SK-N-SH (cell line): ENCODE measurements around the gene RGS14. TPM values are rescaled to one million over a fixed set of nuclear protein-coding genes. Genes with fewer than 3 reads are reported as not detected.

Source experiments
- CTCF ChIA-PET: fragments of 300-600, 350-600 bp; formaldehyde crosslinking; extraction: SDS; loops from one replicate; lab custom pipeline; 2021; lab: Yijun Ruan, JAX
- POLR2A ChIA-PET: fragments of 350-600 bp; sonication (Branson Sonifier 250); formaldehyde crosslinking; extraction: SDS; loops from one replicate; lab custom pipeline; 2020; ENCODE audit warnings: antibody characterized with exemption, inconsistent platforms; lab: Yijun Ruan, JAX
- DNase-seq: peaks from one replicate; pipeline ENCODE4 v3.0.0; 2012
- H2AFZ ChIP-seq: fragments of 200-600 bp; sonication (generic); 2 replicates; pipeline ENCODE4 v1.8.1; 2016; ENCODE audit warnings: antibody characterized with exemption, mild to moderate bottlenecking, low read depth
- H3F3A ChIP-seq: fragments of 200-600 bp; sonication (generic); replicated peaks from 2 replicates; pipeline ENCODE3; 2016; ENCODE audit warnings: antibody characterized with exemption, mild to moderate bottlenecking; ENCODE audit not compliant: insufficient read depth
- H3K27ac ChIP-seq, 2 experiments: fragments of 200-500 bp in 1 of 2; fragments of 200-600 bp in 1 of 2; sonication (Bioruptor generic) in 1 of 2; sonication (generic), shearing (Covaris generic) in 1 of 2; 2 replicates each; pipeline versions ENCODE4 v1.5.1 to v1.6.1; 2014 to 2016; ENCODE audit warnings: low read depth in 2 of 2, inconsistent platforms in 1 of 2, low read length in 1 of 2, mild to moderate bottlenecking in 1 of 2, mixed read lengths in 1 of 2
- H3K27me3 ChIP-seq: fragments of 200-600 bp; sonication (generic), shearing (Covaris generic); 2 replicates; pipeline ENCODE4 v1.6.1; 2016; ENCODE audit warnings: mixed run types; ENCODE audit not compliant: insufficient read depth
- H3K36me3 ChIP-seq, 2 experiments: fragments of 200-500 bp in 1 of 2; fragments of 200-600 bp in 1 of 2; sonication (Bioruptor generic) in 1 of 2; sonication (generic) in 1 of 2; replicated peaks in 1 of 2; 2 replicates each; pipeline versions ENCODE3 to v1.5.1; 2014 to 2016; ENCODE audit warnings: low read length in 1 of 2, mild to moderate bottlenecking in 1 of 2; ENCODE audit not compliant: insufficient read depth in 2 of 2, control insufficient read depth in 1 of 2
- H3K4me1 ChIP-seq, 2 experiments: fragments of 200-500 bp in 1 of 2; fragments of 200-600 bp in 1 of 2; sonication (Bioruptor generic) in 1 of 2; sonication (generic), shearing (Covaris generic) in 1 of 2; 2 replicates each; pipeline versions ENCODE4 v1.5.1 to v1.6.1; 2014 to 2016; ENCODE audit warnings: low read depth in 1 of 2, low read length in 1 of 2, mixed run types in 1 of 2; ENCODE audit not compliant: insufficient read depth in 2 of 2, control insufficient read depth in 1 of 2
- H3K4me2 ChIP-seq: fragments of 200-600 bp; sonication (generic), shearing (Covaris generic); 2 replicates; pipeline ENCODE4 v1.6.1; 2017; ENCODE audit warnings: mixed run types
- H3K4me3 ChIP-seq, 2 experiments: fragments of 200-500 bp in 1 of 2; fragments of 200-600 bp in 1 of 2; sonication (Bioruptor generic) in 1 of 2; sonication (generic), shearing (Covaris generic) in 1 of 2; 2 replicates each; pipeline versions ENCODE4 v1.5.1 to v1.8.1; 2014 to 2016; ENCODE audit warnings: low read depth in 2 of 2, inconsistent platforms in 1 of 2, low read length in 1 of 2, mild to moderate bottlenecking in 1 of 2, mixed read lengths in 1 of 2, moderate library complexity in 1 of 2
- H3K79me2 ChIP-seq: fragments of 200-600 bp; sonication (generic); 2 replicates; pipeline ENCODE4 v1.8.1; 2017; ENCODE audit warnings: mild to moderate bottlenecking; ENCODE audit not compliant: insufficient read depth
- H3K9ac ChIP-seq: fragments of 200-600 bp; sonication (generic); 2 replicates; pipeline ENCODE4 v1.6.1; 2017; ENCODE audit warnings: mixed run types
- H3K9me2 ChIP-seq: fragments of 200-600 bp; sonication (generic); 2 replicates; pipeline ENCODE4 v1.6.1; 2017; ENCODE audit warnings: mixed run types
- H3K9me3 ChIP-seq: fragments of 200-600 bp; sonication (generic); 2 replicates; pipeline ENCODE4 v1.6.1; 2017; ENCODE audit warnings: mixed run types, mild to moderate bottlenecking, moderate library complexity
- H4K20me1 ChIP-seq: fragments of 200-600 bp; sonication (generic); 2 replicates; pipeline ENCODE4 v1.6.1; 2017; ENCODE audit warnings: mild to moderate bottlenecking, mixed run types; ENCODE audit not compliant: insufficient read depth
- CHD2 ChIP-seq: fragments of 150-350 bp; IDR thresholded peaks from 2 replicates; pipeline ENCODE4 v1.6.1; 2018; ENCODE audit warnings: low read length; ENCODE audit not compliant: partially characterized antibody
- FOXJ3 ChIP-seq: sonication (generic); formaldehyde crosslinking; IDR thresholded peaks from 2 replicates; pipeline ENCODE4 v1.5.1; 2020; ENCODE audit warnings: mild to moderate bottlenecking, missing genetic modification reagents
- MEF2A ChIP-seq: IDR thresholded peaks from 2 replicates; pipeline ENCODE4 v1.4.0; 2012; ENCODE audit warnings: low read depth, borderline replicate concordance
- MXI1 ChIP-seq: IDR thresholded peaks from 2 replicates; pipeline ENCODE4 v1.6.1; 2012; ENCODE audit warnings: mild to moderate bottlenecking, low read depth, low read length, improper control_type of control experiment
- POLR2AphosphoS5 ChIP-seq: IDR thresholded peaks from 2 replicates; pipeline ENCODE4 v1.6.1; 2012; ENCODE audit warnings: low read depth, low read length
- RCOR1 ChIP-seq: fragments of 150-350 bp; IDR thresholded peaks from 2 replicates; pipeline ENCODE4 v1.6.1; 2017; ENCODE audit warnings: antibody characterized with exemption, low read length
- REST ChIP-seq: IDR thresholded peaks from 2 replicates; pipeline ENCODE4 v1.6.1; 2012; ENCODE audit warnings: mild to moderate bottlenecking, low read depth, low read length, moderate library complexity
- SIN3A ChIP-seq: IDR thresholded peaks from 2 replicates; pipeline ENCODE4 v1.6.1; 2012; ENCODE audit warnings: low read depth, mild to moderate bottlenecking, low read length, moderate library complexity, borderline replicate concordance
- SMC3 ChIP-seq: IDR thresholded peaks from 2 replicates; pipeline ENCODE4 v1.6.1; 2012; ENCODE audit warnings: low read depth, low read length, improper control_type of control experiment
- YY1 ChIP-seq: IDR thresholded peaks from 2 replicates; pipeline ENCODE4 v1.4.0; 2012; ENCODE audit warnings: low read depth, mild to moderate bottlenecking
- WGBS: methylation state at CpG from one replicate; pipeline ENCODE4 v1.1.6; 2017; ENCODE audit warnings: low lambda C conversion rate; 5-methylcytosine and 5-hydroxymethylcytosine counted together
- polyA plus RNA-seq, 3 experiments: library from polyadenylated mRNA; depleted of rRNA; stranded (reverse); fragments of >200 nt; gene quantifications; 2 replicates each; pipeline ENCODE4 v1.2.3, GENCODE V29; 2012

The RGS14 gene
- 26.5 and 27.6 TPM in 2 replicates for polyA plus RNA-seq (2012; rRNA removed)
- polyA plus RNA-seq (2012; cell fraction: cytosol; rRNA removed), result 11.1 and 16.3 TPM in 2 replicates
- 31.0 and 67.8 TPM in 2 replicates for polyA plus RNA-seq (2012; cell fraction: nucleus; rRNA removed)

GRCh38 chr5:177357459-177358351, at the start of gene RGS14:
TSS of gene RGS14 (plus strand) at chr5:177357924. CDS start at chr5:177358025, 101 bp downstream.
- Histone ChIP-seq H3K9me3 (no peaks in the 10 kb centered on the region), H3K4me1 (peaks cover 0 to 7% of the 10 kb centered on the region in 2 experiments; a peak in 1 of 4 replicates), H3K36me3 (no peaks in the 10 kb centered on the region), H3K9ac (no peak within 1 kb of the TSS), H3K79me2 (no peaks in the 10 kb centered on the region), H3F3A (no peaks in the 10 kb centered on the region), H3K4me2 (peak within 1 kb of the TSS; percentile 67), H3K4me3 (peak within 1 kb of the TSS in 1 of 2 experiments; percentile 13; a peak in 1 of 4 replicates), H3K27ac (no peak within 1 kb of the TSS), H3K9me2 (no peaks in the 10 kb centered on the region), H3K27me3 (no peaks in the 10 kb centered on the region), H2AFZ (peak within 1 kb of the TSS; percentile 51; the same call in 1 of the 2 replicates)
- WGBS, result 70% methylated on average over 19 of the region's 37 CpGs
- no peak for DNase-seq
- CTCF ChIA-PET, result interaction anchor here (1.4 to 2.2 kb wide), 2 partner anchors 40 to 46 kb away, joined by 4 to 7 read pairs; no protein-coding TSS in a partner anchor
- POLR2A ChIA-PET, result no interaction called here
- TF ChIP-seq REST (no peak), SMC3 (no peak), POLR2AphosphoS5 (no peak), MXI1 (no peak)
- TF ChIP-seq, all 33 proteins: peak for 0
- H4K20me1 ChIP-seq, result no peaks in the 10 kb centered on the region

GRCh38 chr5:177308740-177309139, 49.0 kb upstream of the RGS14 start:
- Histone ChIP-seq H3K9ac (no peak overlapping the region), H3K9me2 (no peaks in the 10 kb centered on the region), H4K20me1 (peaks cover 36% of the 10 kb centered on the region), H3K4me1 (peaks cover 4 to 37% of the 10 kb centered on the region in 2 experiments; a peak in 1 of 4 replicates)
- DNase-seq, result no peak
- TF ChIP-seq RCOR1 (no peak), FOXJ3 (CRISPR knock-in tag) (no peak), SIN3A (no peak), POLR2AphosphoS5 (no peak), CHD2 (no peak), REST (no peak), MEF2A (no peak), YY1 (no peak)
- TF ChIP-seq, all 33 proteins: peak for 0
- ChIA-PET POLR2A (interaction anchor here (0.9 to 1.0 kb wide), 2 partner anchors 43 to 58 kb away, joined by 3 read pairs; partner anchors contain the start of gene LMAN2), CTCF (interaction anchor here (0.6 to 4.3 kb wide), 20 partner anchors 10 to 195 kb away, joined by 3 to 39 read pairs (median 10); no protein-coding TSS in a partner anchor)
- Histone ChIP-seq H3K9me3 (no peaks in the 10 kb centered on the region), H3K36me3 (peaks cover 19 to 24% of the 10 kb centered on the region in 2 experiments), H2AFZ (no peak overlapping the region), H3K27ac (no peak overlapping the region), H3K79me2 (peaks cover 78% of the 10 kb centered on the region), H3K27me3 (no peaks in the 10 kb centered on the region), H3K4me3 (no peak overlapping the region), H3K4me2 (no peak overlapping the region), H3F3A (peaks cover 22% of the 10 kb centered on the region)
- 97% methylated on average over 11 of the region's 11 CpGs for WGBS
